NK-92 treated with Interleukin-12 subunit alpha and Interleukin-12 subunit beta, amount 100 ng/mL, for 24 hours (cell line): ENCODE results near the gene TM7SF2.
"Not testable (repeated sequence)": the region's sequence is repeated elsewhere in the genome, so short reads cannot be mapped to it uniquely, and the experiment has no call there.

Experiments
- DNase-seq: peaks from one replicate; lab custom pipeline; 2025; lab: John Stamatoyannopoulos, UW

TM7SF2 gene

DNA sequence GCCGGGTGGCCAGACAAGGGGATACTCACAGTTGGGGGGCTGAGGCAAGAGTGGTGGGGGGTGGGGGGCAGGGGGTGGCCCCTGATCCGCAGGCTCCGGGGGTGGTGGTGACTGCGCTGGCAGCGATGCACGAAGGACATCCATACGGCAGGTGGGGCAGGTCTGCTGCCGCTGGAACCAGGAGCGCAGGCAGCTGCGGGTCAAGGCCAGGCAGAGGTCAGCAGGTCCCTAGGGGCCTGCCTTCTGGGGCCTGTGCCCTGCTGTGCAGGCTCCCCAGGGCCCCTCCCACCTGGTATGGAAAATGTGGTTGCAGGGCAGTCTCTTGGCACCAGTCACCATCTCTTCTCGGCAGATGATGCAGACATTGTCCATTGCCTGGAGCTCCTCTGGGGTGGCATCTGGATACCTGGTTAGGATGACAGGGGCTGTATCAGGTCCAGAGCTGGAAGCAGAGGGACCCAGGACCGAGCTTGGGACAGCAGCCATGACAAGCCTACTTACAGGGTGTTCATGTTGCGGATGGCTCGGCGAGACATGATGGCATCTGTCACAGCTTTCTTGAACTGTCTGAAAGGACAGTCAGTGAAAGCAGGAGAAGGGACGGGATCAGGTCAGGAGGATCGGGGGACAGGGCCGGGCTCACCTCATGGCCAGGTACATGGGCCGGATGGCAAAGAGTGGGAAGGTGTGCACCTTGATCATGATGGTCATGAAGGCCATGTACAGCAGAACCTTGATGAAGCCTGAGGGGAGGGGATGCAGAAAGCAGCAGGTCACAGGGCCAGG lies 19.2 kb downstream of the TM7SF2 start:
- DNase-seq = no peak

DNA sequence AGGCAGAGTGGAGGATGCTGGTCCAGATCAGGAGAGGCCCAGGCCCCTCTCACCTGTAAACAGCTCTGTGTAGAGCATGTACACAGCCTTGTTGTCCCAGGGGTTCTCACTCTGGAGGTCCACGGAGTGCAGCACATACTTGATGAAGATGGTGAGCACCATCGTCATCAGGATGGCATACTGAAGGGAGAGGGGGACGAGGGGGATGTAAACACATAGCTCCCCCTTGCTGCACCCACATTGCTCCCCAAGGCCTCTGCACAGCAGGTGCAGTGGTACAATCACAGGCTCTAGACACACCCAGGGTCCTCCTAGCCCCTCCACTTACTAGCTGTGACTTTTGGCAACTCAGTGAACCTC lies 19.7 kb downstream of the TM7SF2 start:
- no peak for DNase-seq

DNA sequence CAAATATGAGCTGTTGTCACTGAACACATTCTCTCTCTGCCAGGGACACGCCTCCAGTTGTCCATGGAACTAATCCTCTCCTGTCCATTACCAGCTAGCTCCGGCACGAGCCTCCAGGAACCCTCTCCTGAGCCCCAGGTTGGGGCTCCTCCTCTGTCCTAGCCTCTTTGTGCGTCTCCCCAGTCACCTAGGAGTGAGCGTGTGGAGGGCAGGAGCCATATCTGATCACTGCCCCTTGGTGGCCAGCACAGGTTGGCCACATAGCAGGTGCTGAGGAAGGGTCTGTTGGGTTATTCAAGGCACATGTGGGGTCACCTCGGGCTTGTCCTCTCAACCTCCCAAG lies 20.2 kb downstream of the TM7SF2 start:
- DNase-seq = no peak

DNA sequence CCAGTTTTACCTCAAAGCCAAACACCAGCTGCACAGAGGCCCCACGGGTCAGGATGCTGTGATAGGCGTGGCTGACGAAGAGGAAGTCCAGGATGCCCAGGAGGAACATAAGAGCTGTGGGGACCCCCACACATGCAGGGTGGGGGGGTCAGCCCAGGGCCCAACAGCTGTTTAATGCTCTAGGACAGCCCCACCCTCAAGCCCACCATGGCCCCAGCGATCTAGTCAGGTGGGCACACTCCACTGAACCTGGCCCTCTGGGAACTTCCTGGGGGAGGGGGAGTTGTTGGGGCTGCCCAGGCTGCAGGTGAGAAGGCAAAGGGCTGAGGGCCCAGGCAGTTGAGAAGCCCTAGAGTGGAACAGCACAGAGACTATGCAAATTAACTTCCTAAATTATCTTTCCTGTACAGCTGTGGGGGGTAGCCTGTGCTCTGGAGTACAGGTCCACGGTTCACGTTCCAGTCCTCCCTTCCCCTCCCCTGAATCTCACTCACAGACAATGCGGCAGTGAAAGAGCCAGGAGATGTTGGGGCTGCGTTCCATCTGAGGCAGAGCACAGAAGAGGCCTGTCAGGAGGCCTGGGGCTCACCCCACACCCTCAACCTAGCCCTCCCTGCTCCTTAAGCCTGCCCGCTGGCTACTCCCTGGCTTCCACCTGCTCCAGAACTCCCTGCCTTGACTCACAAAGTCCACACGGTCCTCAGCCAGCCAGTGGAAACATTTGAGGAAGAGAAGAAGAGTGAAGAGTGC lies 20.7 kb downstream of the TM7SF2 start:
- DNase-seq = no peak

DNA sequence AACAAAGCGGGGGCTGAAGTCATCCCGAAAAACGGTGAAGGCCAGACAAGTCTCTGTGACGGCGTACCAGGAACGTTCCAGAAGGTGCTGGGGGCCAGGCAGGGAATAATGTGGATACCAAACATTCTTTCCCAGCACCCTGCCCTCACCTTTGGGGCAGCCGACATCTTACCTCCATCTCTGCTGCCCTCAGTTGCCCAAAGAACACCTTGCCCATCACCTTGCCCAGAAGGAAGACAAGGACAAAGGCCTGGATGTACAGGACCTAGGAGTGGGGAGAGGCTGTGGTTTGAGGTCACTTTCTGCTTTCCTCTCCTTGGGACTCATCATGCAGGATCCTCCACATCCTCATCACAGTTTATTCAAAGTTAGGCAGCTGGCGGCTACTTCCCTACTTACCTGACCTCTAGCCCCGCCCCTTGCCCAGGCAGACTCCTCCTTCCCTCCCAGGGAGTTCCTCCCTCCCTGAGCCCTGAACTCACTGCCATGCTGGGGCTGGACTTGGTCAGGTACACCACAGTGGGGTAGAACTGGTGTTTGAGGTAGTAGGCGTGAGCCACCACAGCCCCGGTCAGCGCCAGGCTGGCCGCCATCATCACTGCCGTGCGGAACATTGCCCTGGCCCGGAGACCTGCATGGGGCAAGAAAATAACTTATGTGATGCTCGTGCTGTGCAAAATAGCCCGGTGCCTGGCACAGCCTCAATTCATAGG lies 21.5 kb downstream of the TM7SF2 start:
- DNase-seq = no peak

DNA sequence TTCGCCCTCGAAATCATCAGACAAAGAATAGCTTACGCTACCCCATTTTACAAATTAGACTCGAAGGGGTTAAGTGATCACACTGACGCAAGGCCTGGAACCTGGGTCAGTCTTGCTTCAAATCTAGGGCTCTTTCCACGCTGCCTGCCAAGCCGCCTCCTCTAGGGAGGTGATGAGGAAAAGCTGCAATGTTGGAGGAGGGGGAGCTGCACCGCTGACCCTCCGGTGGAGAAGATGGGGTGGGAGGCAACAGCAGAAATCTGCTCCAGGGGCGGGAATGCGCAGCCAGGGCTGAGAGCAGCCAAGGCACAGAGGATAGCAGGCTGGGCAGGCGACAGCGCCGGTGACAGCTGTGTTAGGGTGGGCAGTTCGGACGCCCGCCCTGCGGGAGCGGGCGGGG lies 22.1 kb downstream of the TM7SF2 start:
- DNase-seq = no peak

DNA sequence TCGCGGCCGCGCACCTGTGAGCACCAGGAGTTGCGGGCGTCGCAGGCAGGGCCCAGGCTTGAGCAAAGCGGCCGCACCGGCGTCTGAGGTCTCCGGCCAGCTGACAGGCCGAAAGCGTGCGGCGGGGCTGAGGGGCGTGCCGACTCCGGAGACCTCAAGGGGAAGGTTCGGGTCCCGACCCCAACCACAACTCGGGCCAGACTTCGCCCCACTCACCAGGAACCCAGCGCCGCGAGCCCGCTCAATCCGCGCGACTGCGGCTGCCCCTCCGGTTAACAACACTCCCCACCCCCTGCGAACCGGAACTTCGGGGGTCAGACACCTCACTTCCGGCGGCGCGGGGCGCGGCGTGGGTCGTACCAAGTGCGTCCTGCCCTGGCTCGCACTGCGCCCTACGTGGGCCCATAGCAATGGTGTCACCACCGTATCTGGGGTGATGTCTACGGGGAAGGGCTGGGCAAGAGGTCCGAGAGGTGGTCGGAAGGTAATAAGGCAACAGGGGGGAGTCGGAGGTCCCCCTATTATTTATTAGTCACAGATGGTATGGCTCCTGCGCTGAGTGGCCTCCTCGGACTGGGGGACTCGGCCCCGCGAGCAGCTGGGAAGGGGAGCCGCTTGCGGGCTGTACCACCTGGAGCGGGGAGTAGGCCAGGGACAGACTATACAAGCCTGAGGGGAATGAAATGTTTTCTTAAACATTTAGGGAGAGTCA lies 22.7 kb downstream of the TM7SF2 start, which contains the start of gene SYVN1:
Gene SYVN1 (minus strand): TSS at position 280 of the 712 bp plus-strand sequence. CDS start 918 bp downstream, outside the sequence.
- DNase-seq = peak; percentile 84

DNA sequence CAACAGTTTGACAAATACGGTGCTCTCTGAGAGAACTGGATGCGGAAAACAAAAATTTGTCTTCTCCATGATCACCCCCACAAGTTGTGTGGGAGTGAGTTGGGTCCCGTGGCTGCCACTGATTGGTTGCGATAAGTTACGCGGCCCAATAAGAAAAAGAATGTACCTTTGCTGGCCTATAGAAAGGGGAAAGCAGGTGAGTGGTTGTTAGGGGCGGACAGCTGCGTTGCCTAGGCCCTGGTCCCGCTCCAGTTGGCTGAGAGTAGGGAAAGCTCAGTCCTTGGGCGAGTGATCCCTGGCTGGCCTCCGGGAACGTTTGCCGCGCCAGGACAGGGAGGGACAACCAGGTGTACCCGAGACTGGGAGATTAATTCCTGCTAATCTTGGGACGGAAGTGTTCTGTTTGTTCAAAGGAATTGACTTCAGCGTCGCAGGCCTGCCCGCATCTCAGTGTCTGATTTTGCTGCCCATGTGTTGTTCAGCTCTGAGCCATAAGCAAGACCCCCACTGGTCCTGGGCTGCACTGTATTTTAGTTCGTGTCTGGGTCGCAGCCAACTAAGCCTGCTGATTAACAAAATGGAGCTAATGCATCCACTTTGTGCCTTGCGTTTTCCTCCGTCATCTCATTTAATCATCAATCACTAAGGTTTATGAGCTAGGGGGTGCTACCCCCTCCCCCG lies 23.4 kb downstream of the TM7SF2 start:
- DNase-seq = peak; percentile 83

DNA sequence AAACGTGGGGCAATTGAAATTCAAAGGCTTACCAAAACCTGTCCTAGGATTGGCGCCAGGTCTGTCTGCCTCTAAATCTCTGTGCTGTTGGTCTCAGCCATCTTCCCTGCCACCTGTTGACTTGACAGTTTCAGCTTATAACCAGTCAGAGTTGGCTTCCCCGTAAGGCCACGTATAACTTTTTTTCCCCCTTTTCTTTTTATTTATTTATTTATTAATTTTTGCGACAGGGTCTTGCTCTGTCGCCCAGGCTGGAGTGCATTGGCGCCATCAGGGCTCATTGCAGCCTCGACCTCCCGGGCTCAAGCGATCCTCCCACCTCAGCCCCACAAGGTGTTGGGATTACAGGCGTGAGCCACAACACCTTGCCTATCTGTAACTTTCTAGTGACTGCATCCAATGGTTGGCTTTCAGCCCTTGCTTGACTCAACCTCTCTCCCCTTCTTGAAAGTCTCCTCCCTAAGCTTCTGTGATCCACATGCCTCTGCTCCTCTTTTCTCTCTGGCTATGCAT lies 24.0 kb downstream of the TM7SF2 start:
- DNase-seq = no peak

DNA sequence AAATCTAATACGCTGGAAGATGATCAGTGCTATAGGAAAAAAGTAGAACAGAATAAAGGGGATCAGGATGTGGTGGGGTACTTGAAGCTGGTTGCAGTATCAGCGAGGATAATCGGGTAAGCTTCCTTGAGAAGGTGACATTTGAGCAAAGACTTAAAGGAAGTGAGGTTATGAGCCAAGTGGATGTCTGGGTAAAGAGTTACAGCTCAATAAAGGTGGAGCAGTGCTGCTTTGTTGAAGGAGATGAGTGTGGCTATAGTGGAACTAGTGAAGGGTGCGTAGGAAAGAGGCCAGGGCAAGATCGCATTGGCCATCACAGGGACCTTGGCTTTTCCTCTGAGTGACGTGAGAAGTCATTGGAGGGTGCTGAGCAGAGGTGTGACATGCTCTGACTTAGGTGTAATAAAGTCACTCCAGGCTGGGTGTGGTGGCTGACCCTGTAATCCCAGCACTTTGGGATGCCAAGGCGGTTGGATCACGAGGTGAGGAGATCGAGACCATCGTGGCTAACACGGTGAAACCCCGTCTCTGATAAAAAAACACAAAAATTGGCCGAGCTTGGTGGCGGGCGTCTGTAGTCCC lies 24.9 kb downstream of the TM7SF2 start:
- DNase-seq = no peak

DNA sequence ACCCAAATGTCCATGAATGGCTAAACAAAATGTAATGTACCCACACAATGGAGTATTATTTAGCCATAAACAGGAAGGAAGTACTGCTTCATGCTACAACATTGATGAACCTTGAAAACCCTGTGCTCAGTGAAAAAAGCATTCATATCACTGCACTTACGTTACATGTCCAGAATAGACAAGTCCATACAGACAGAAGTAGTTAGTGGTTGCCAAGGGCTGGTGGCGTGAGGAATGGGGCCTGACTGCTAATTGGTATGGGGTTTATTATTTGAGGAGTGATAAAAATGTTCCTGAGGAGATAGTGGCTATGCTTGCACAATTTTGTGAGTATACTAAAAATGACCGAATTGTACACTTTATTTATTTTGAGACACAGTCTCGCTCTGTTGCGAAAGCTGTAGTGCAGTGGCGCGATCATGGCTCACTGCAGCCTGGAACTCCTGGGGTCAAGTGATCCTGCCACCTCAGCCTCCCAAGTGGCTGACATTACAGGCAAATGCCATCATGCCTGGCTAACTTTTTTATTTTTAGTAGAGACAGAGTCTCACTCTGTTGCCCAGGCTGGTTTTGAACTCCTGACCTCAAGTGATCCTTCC lies 30.3 kb downstream of the TM7SF2 start:
- DNase-seq = no peak

DNA sequence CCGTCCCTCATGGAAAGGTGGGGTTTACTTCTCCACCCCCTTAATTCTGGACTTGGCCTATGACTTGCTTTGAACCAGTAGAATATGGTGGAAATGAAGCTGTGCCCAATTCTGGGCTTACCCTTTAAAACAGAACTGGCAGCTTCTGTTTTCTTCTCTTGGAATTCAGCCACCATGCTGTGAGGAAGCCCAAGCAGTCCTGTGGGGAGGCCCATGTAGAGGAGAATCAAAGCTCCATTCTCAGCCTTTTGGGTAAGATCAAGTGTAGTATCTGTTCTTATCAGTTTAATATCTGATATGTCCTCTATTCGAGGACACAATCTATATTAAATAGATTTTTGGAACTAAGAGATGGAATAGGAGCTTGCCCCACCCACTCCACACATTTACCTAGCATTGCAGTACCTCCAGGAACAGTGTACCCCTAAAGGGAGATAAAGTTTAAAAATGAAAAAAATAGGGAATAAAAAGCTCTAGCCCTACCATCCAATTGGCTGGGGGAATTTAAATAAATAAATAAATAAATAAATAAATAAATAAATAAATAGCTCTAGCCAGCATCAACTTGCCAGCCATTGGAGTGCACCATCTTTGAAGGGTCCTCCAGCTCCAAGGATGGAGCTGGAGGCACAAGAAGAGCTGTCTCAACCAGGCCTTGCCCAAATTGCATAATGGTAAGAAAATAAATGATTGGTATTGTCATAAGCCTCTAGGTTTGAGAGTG lies 35.8 kb downstream of the TM7SF2 start:
- no peak for DNase-seq

DNA sequence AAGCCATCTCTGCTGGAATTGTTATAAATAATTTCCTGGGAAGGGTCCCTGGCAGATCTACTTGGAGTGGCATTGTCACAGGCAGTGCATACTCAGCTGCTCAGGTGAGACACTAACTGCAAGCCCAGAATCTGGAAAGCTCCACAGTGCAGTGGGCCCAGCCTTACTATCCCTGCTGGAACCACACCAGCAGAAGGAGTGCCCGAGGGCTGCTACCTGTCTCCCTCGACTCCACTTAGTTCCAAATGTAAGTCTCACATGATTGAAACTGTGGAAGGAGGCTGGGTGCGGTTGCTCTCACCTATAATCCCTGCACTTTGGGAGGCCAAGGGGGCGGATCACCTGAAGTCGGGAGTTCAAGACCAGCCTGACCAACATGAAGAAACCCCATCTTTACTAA lies 37.0 kb downstream of the TM7SF2 start:
- no peak for DNase-seq

DNA sequence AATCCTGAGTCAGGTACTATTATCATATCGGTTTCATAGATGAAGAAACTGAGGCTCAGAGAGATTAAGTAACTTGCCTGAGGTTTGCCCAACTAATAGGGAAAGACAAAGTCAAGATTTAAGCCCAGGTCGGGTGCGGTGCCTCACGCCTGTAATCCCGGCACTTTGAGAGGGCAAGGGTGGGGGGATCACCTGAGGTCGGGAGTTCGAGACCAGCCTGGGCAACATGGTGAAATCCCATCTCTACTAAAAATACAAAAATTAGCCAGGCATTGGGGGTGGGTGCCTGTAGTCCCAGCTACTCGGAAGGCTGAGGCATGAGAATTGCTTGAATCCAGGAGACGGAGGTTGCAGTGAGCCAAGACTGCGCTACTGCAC lies 38.4 kb downstream of the TM7SF2 start:
- DNase-seq = not testable (repeated sequence)

DNA sequence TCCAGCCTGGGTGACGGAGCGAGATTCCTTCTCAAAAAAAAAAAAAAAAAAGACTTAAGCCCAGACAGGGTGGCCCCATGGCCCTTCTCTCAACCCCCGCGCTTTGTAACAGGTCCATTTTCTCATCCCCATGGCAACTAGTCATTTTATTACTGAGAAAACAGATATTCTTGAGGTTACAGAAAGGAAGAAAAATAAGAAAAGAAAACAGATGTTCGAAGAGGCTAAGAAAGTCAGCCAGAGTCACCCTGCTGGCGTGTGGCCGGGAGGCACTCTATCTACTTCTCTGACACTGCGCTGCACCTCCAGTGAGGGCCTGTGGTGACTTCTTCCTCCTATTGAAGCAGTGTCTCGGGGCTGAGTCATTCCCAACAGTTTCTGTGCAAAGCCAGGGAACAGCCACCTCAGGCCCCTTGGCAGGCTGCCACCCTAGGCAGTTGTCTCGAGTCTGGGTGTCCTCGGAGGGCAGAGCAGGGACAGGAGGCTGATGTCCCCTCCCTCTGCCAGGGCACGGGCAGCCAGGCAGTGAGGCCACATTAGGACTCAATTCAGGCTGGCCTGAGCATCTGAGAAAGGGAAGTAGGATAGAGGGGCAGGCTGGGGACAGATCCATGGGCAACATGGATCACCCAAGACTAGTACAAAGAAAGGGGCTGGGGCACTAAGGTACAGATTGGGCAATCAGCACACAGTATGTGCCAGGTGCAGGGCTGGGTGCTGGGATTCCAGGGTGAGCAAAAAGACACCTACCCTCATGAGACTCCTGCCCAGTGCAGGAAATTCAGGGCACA lies 39.0 kb downstream of the TM7SF2 start:
- DNase-seq = no peak

DNA sequence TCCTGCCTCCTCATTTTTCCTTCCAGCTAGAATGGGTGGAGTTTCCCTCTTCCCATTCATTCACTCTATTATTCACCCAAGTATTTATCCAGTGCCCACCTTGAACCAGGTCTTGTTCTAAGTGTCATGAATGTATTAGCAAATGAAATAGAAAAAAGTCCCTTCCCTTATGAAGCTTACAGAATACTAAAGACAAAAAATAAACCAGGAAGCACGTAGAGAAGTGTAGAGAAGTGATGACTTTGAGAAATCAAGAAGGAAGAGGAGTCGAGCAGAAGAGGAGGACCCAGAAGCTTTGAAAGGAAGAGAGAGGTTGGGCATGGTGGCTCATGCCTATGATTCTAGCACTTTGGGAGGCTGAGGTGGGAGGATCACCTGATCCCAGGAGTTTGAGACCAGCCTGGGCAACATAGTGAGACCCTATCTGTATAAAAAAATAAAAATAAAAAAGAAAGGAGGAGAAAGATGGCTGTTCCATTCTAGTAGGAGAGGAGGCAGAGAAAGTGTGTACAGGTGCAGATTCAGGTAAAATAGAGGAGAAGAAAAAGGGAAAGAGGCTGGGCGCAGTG lies 39.7 kb downstream of the TM7SF2 start:
- DNase-seq = no peak

DNA sequence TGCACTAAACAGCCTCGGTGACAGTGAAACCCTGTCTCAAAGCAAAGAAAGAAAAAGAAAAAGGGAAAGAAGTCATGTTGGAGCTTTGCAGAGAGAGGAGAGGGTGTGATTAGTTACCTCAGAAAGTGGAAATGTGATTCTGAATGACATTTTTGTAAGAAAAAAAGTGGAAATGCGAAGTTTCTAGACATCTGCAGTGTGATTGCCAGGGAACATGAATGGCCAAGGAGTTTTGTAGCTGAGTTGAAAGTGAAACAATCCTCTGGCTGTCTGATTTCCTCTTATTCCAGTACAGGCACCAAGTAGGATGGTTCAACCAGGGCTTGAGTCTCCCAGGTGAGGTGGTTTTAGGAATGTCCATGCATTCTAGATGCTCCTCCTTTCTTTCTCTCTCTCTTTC lies 40.5 kb downstream of the TM7SF2 start:
- no peak for DNase-seq

DNA sequence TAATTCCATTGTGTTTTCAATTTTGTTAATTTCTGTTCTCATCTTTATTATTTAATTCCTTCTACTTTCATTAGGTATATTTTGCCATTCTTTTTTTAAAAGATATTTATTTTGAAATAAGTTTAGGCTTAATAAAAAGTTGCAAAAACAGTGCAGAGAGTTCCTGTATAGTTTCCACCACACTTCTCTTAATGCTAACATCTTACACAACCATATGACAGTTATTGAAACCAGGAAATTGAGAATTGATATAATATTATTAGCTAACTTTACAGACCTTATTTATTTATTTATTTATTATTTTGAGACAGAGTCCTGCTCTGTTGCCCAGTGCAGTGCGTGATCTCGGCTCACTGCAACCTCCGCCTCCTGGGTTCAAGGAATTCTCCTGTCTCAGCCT lies 44.6 kb downstream of the TM7SF2 start:
- no peak for DNase-seq

DNA sequence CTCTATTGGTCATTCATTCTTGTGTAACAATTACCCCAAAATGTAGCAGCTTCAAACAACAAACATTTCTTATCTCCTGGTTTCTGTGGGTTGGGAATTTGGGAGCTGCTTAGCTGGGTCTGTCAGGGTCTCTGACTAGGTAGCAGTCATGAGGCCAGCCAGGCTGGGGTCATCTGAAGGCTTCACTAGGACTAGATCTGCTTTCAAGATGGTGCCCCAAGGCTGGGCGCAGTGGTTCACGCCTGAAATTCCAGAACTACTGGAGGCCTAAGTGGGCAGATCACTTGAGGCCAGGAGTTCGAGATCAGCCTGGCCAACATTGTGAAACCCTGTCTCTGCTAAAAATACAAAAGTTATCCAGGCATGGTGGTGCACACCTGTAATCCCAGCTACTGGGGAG lies 45.3 kb downstream of the TM7SF2 start:
- DNase-seq = no peak
